Neural cell (in vitro differentiated cells): ENCODE results near the gene TMEM94. TPM values are rescaled to one million over a fixed set of nuclear protein-coding genes. Genes with fewer than 3 reads are reported as not detected.

Source experiments
- H2AFZ ChIP-seq: fragments of 200-600, 300-800 bp; sonication (generic), shearing (Covaris generic); 2 replicates; pipeline ENCODE4 v1.6.0; 2014; ENCODE audit warnings: low read depth, mild to moderate bottlenecking, antibody characterized with exemption, low read length, moderate library complexity
- H3F3A ChIP-seq: fragments of 200-600 bp; shearing (Covaris generic); 2 replicates; pipeline ENCODE4 v1.6.1; 2016; ENCODE audit warnings: mild to moderate bottlenecking, moderate library complexity, mixed read lengths, antibody characterized with exemption, low read length; ENCODE audit not compliant: insufficient read depth, poor library complexity, severe bottlenecking
- H3K27ac ChIP-seq: fragments of 200-600, 300-800 bp; sonication (generic), shearing (Covaris generic); 2 replicates; pipeline ENCODE4 v1.5.1; 2014; ENCODE audit warnings: mild to moderate bottlenecking, low read length, moderate library complexity
- H3K27me3 ChIP-seq: fragments of 300-800, 200-600 bp; sonication (generic), shearing (Covaris generic); 2 replicates; pipeline ENCODE4 v1.6.0; 2014; ENCODE audit warnings: mild to moderate bottlenecking, low read depth, low read length, moderate library complexity; ENCODE audit not compliant: insufficient read depth
- H3K36me3 ChIP-seq: fragments of 300-800, 200-600 bp; sonication (generic), shearing (Covaris generic); 2 replicates; pipeline ENCODE4 v1.5.1; 2014; ENCODE audit warnings: mild to moderate bottlenecking, antibody characterized with exemption, low read length, moderate library complexity; ENCODE audit not compliant: insufficient read depth
- H3K4me2 ChIP-seq: fragments of 300-800, 200-600 bp; sonication (generic), shearing (Covaris generic); 2 replicates; pipeline ENCODE4 v1.6.0; 2014; ENCODE audit warnings: mild to moderate bottlenecking, low read length
- H3K4me3 ChIP-seq: fragments of 300-800, 200-600 bp; sonication (generic), shearing (Covaris generic); 2 replicates; pipeline ENCODE4 v1.5.1; 2014; ENCODE audit warnings: mild to moderate bottlenecking, low read length, moderate library complexity
- H3K79me2 ChIP-seq: fragments of 200-600 bp; shearing (Covaris generic); replicated peaks from 2 replicates; pipeline ENCODE4 v1.6.0; 2014; ENCODE audit warnings: mild to moderate bottlenecking, low read length, moderate library complexity; ENCODE audit not compliant: insufficient read depth
- H3K9ac ChIP-seq: fragments of 300-800, 200-600 bp; sonication (generic), shearing (Covaris generic); 2 replicates; pipeline ENCODE4 v1.6.1; 2016; ENCODE audit warnings: mild to moderate bottlenecking, low read length, mixed read lengths
- H3K9me2 ChIP-seq: fragments of 200-600 bp; shearing (Covaris generic); 2 replicates; pipeline ENCODE4 v1.6.1; 2016; ENCODE audit warnings: mild to moderate bottlenecking, low read length, mixed read lengths; ENCODE audit not compliant: insufficient read depth
- H3K9me3 ChIP-seq: fragments of 200-600, 300-800 bp; sonication (generic), shearing (Covaris generic); 2 replicates; pipeline ENCODE4 v1.6.1; 2016; ENCODE audit warnings: mild to moderate bottlenecking, mixed run types, low read length, moderate library complexity, mixed read lengths
- H4K20me1 ChIP-seq: fragments of 200-600 bp; shearing (Covaris generic); 2 replicates; pipeline ENCODE4 v1.6.1; 2016; ENCODE audit warnings: mild to moderate bottlenecking, mixed run types; ENCODE audit not compliant: insufficient read depth
- CTCF ChIP-seq: fragments of 450-650 bp; IDR thresholded peaks from 2 replicates; pipeline ENCODE4 v1.5.1; 2014; ENCODE audit warnings: antibody characterized with exemption, mild to moderate bottlenecking, moderate library complexity; ENCODE audit not compliant: poor library complexity, severe bottlenecking
- EP300 ChIP-seq: fragments of 450-650 bp; conservative IDR thresholded peaks from 2 replicates; pipeline ENCODE4 v1.6.1; 2014; ENCODE audit warnings: antibody characterized with exemption, mild to moderate bottlenecking, moderate library complexity; ENCODE audit not compliant: poor library complexity, severe bottlenecking
- EZH2 ChIP-seq: fragments of 200-600, 300-800 bp; shearing (Covaris generic), sonication (generic); IDR thresholded peaks from 2 replicates; pipeline ENCODE4 v1.6.1; 2014; ENCODE audit warnings: antibody characterized with exemption, low read length, borderline replicate concordance, mild to moderate bottlenecking; ENCODE audit not compliant: insufficient read depth, poor library complexity, severe bottlenecking
- MXI1 ChIP-seq: fragments of 450-650 bp; conservative IDR thresholded peaks from 2 replicates; pipeline ENCODE4 v1.6.1; 2014; ENCODE audit warnings: antibody characterized with exemption, mild to moderate bottlenecking; ENCODE audit not compliant: poor library complexity, severe bottlenecking
- POLR2AphosphoS5 ChIP-seq: IDR thresholded peaks from 2 replicates; pipeline ENCODE4 v1.6.1; 2012
- RAD21 ChIP-seq: fragments of 450-650 bp; conservative IDR thresholded peaks from 2 replicates; pipeline ENCODE4 v1.6.1; 2014; ENCODE audit warnings: antibody characterized with exemption, mild to moderate bottlenecking, moderate library complexity
- REST ChIP-seq: IDR thresholded peaks from 2 replicates; pipeline ENCODE4 v1.6.1; 2012; ENCODE audit warnings: borderline replicate concordance
- SMC3 ChIP-seq: fragments of 450-650 bp; conservative IDR thresholded peaks from 2 replicates; pipeline ENCODE4 v1.6.1; 2014; ENCODE audit warnings: antibody characterized with exemption, mild to moderate bottlenecking, moderate library complexity; ENCODE audit not compliant: poor library complexity
- TAF1 ChIP-seq: IDR thresholded peaks from 2 replicates; pipeline ENCODE4 v1.6.1; 2012; ENCODE audit warnings: low read depth
- polyA plus RNA-seq: library from polyadenylated mRNA; depleted of rRNA; stranded (reverse); fragments of >200 nt; gene quantifications from 2 replicates; pipeline ENCODE4 v1.2.3, GENCODE V29; 2014

The TMEM94 gene
- polyA plus RNA-seq, 1 donor from 2014 or later: 37.0 TPM

- Histone ChIP-seq H3K9me2 (no peaks in the 10 kb centered on the region), H4K20me1 (no peaks in the 10 kb centered on the region), H3K9me3 (no peaks in the 10 kb centered on the region), H3K79me2 (no peaks in the 10 kb centered on the region), H3F3A (no peaks in the 10 kb centered on the region), H3K27me3 (no peaks in the 10 kb centered on the region), H3K9ac (peak overlapping the region; percentile 56), H2AFZ (no peak overlapping the region), H3K27ac (peak overlapping the region; percentile 82), H3K4me2 (no peak overlapping the region), H3K4me3 (peak overlapping the region; percentile 58), H3K36me3 (no peaks in the 10 kb centered on the region)
- TF ChIP-seq SMC3 (no peak), TAF1 (no peak), POLR2AphosphoS5 (no peak)
These were observed 18.3 kb downstream of the TMEM94 start for GRCh38 chr17:75474736-75475135.

- Histone ChIP-seq H3K9ac (peak overlapping the region; percentile 56), H2AFZ (no peak overlapping the region), H3K4me3 (peak overlapping the region; percentile 58), H3K27me3 (no peaks in the 10 kb centered on the region), H3K36me3 (no peaks in the 10 kb centered on the region), H3K9me3 (no peaks in the 10 kb centered on the region), H3K27ac (peak overlapping the region; percentile 82), H3K79me2 (no peaks in the 10 kb centered on the region), H4K20me1 (no peaks in the 10 kb centered on the region), H3K9me2 (no peaks in the 10 kb centered on the region), H3K4me2 (peak overlapping the region; percentile 1), H3F3A (no peaks in the 10 kb centered on the region)
- TF ChIP-seq MXI1: no peak
- no peak for TF ChIP-seq EZH2
- TF ChIP-seq CTCF: no peak
- TF ChIP-seq RAD21: no peak
- TF ChIP-seq TAF1: no peak
- no peak for TF ChIP-seq POLR2AphosphoS5
- no peak for TF ChIP-seq SMC3
- no peak for TF ChIP-seq EP300
- no peak for TF ChIP-seq REST
These were observed 18.9 kb downstream of the TMEM94 start for GRCh38 chr17:75475144-75475835.
